ENCODE measurements around the gene AOPEP. TPM values are rescaled to one million over a fixed set of nuclear protein-coding genes. Genes with fewer than 3 reads are reported as not detected.

The AOPEP gene
- total and polyA plus RNA-seq, 2 donors (not counting 3 experiments of a cell fraction or from before 2014, with no cell fraction given): 20.2 to 41.6 TPM

DNA sequence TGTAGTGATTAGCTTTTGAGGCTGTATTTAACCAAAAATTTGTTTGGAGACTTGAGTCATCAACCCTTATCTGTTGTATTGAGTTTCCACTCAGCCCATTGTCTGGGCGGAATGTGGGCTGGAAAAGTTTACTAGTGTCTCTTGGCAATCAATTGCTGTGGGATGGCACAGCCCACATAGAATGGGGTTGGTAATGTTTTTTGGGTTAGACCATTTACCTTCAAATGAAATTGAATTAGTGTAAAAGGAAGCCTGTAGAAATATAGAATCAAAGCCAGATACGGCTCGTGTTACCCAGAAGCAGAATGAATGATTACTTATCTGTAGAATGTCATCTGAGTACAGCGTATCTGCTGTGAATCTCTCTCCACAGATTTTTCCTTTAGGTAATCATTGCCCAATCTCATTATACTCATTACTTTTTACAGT, 142.9 kb downstream of the AOPEP start:
- TF ChIP-seq FOS (IDR thresholded peaks at IDR 0.05; ENCODE audit: borderline replicate concordance, insufficient read depth, low read length): peak; percentile 38
- TF ChIP-seq, protein P1, sequence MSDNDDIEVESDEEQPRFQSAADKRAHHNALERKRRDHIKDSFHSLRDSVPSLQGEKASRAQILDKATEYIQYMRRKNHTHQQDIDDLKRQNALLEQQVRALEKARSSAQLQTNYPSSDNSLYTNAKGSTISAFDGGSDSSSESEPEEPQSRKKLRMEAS (IDR thresholded peaks at IDR 0.05; ENCODE audit: insufficient read depth, insufficient read length): no peak
- no peak overlapping the region for H3K4me2 ChIP-seq (ENCODE audit: insufficient read depth, low read length)
- no peak overlapping the region for H3K27ac ChIP-seq (ENCODE audit: insufficient read depth, low read depth, low read length)
- no peaks in the 10 kb centered on the region for H4K20me1 ChIP-seq (replicated peaks; ENCODE audit: control insufficient read depth, extremely low read depth, insufficient read depth, low read length)
- no peak overlapping the region for H3K9ac ChIP-seq (replicated peaks; ENCODE audit: extremely low read depth, insufficient read depth, low read length)
- no peaks in the 10 kb centered on the region for H3K9me1 ChIP-seq (replicated peaks; ENCODE audit: control insufficient read depth, extremely low read depth, insufficient read depth, low read length)
- no peaks in the 10 kb centered on the region for H3K79me2 ChIP-seq (ENCODE audit: control insufficient read depth, insufficient read depth, low read length)
- no peak overlapping the region for H2AFZ ChIP-seq (ENCODE audit: low read depth, low read length)
- FAIRE-seq (no peak), DNase-seq (ENCODE audit: low read depth, low spot score) (peak; percentile 56)
- ChIA-PET CTCF (no interaction called here), POLR2A (no interaction called here)
- H3K27me3 ChIP-seq (ENCODE audit: control insufficient read depth in 2 of 2, insufficient read depth in 2 of 2, low read length in 2 of 2): no peaks in the 10 kb centered on the region
- no peaks in the 10 kb centered on the region for H3K36me3 ChIP-seq (ENCODE audit: control insufficient read depth in 2 of 2, extremely low read depth in 1 of 2, insufficient read depth in 2 of 2, low read length in 2 of 2)
- H3K9me3 ChIP-seq (replicated peaks; ENCODE audit: control insufficient read depth, insufficient read depth, low read length): no peaks in the 10 kb centered on the region
- peaks cover 61% of the 10 kb centered on the region for H3K4me1 ChIP-seq (ENCODE audit: control insufficient read depth, extremely low read depth, insufficient read depth, low read length)
- intact Hi-C loops (cut with micrococcal nuclease): loop anchor here (5.0 kb wide), 1 partner anchor 83 kb away; no protein-coding TSS in a partner anchor
- no peak overlapping the region for H3K4me3 ChIP-seq (replicated peaks in 1 of 3; ENCODE audit: insufficient read depth in 1 of 3, low read depth in 1 of 3, low read length in 3 of 3)
- dilution Hi-C loops (cut with MboI; ENCODE audit: extremely low pct_ligation_motif_present, low sequenced_read_pairs): no loop called here
- no TSS peak for BruUV-seq (replicated peaks)

DNA sequence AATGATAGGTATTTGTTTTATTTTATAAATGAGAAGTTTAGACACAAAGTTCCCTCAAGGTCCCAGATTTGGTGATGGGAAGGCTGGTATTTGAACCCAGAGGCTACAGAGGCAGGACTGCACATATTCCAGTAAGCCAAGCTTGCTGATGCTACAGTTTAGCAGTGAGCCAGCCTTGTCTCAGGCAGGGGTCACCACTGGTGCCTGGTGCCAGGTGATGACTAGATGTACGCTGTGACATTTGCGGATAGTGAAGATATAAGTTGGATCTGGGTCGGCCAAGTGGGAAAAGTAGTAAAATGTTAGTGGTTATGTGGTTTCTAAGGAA, 143.9 kb downstream of the AOPEP start:
- FAIRE-seq (no peak), DNase-seq (ENCODE audit: low read depth, low spot score) (no peak)
- POLR2A ChIA-PET: interaction anchor here (0.7 kb wide), 1 partner anchor 13 kb away, joined by 4 read pairs; no protein-coding TSS in a partner anchor
- TF ChIP-seq POLR2A (IDR thresholded peaks at IDR 0.05; ENCODE audit: low read depth, low read length) (no peak), POLR2AphosphoS5 (IDR thresholded peaks at IDR 0.05; ENCODE audit: insufficient read depth, low read depth, low read length) (no peak), JUN (IDR thresholded peaks at IDR 0.05; ENCODE audit: borderline replicate concordance, insufficient read depth, insufficient read length, low read depth) (no peak), GATA2 (IDR thresholded peaks at IDR 0.05; ENCODE audit: insufficient read depth, insufficient read length, low read depth, low read length) (no peak)
- TF ChIP-seq, protein P2, sequence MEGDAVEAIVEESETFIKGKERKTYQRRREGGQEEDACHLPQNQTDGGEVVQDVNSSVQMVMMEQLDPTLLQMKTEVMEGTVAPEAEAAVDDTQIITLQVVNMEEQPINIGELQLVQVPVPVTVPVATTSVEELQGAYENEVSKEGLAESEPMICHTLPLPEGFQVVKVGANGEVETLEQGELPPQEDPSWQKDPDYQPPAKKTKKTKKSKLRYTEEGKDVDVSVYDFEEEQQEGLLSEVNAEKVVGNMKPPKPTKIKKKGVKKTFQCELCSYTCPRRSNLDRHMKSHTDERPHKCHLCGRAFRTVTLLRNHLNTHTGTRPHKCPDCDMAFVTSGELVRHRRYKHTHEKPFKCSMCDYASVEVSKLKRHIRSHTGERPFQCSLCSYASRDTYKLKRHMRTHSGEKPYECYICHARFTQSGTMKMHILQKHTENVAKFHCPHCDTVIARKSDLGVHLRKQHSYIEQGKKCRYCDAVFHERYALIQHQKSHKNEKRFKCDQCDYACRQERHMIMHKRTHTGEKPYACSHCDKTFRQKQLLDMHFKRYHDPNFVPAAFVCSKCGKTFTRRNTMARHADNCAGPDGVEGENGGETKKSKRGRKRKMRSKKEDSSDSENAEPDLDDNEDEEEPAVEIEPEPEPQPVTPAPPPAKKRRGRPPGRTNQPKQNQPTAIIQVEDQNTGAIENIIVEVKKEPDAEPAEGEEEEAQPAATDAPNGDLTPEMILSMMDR (IDR thresholded peaks at IDR 0.05; ENCODE audit: extremely low read depth in 1 of 2, insufficient read depth in 1 of 2, low read depth in 1 of 2, low read length in 2 of 2): no peak
- H3K9me3 ChIP-seq (replicated peaks; ENCODE audit: control insufficient read depth, insufficient read depth, low read length): no peaks in the 10 kb centered on the region
- no peak overlapping the region for H3K27ac ChIP-seq (ENCODE audit: insufficient read depth, low read depth, low read length)
- H3K9me1 ChIP-seq (replicated peaks; ENCODE audit: control insufficient read depth, extremely low read depth, insufficient read depth, low read length): no peaks in the 10 kb centered on the region
- H4K20me1 ChIP-seq (replicated peaks; ENCODE audit: control insufficient read depth, extremely low read depth, insufficient read depth, low read length): no peaks in the 10 kb centered on the region
- CTCF ChIA-PET: interaction anchor here (1.0 kb wide), 1 partner anchor 22 kb away, joined by 3 read pairs; no protein-coding TSS in a partner anchor
- H3K4me3 ChIP-seq (replicated peaks in 1 of 3; ENCODE audit: insufficient read depth in 1 of 3, low read depth in 1 of 3, low read length in 3 of 3): no peak overlapping the region
- H3K27me3 ChIP-seq (ENCODE audit: control insufficient read depth in 2 of 2, insufficient read depth in 2 of 2, low read length in 2 of 2): no peaks in the 10 kb centered on the region
- no peak overlapping the region for H2AFZ ChIP-seq (ENCODE audit: low read depth, low read length)
- no TSS peak for BruUV-seq (replicated peaks)
- dilution Hi-C loops (cut with MboI; ENCODE audit: extremely low pct_ligation_motif_present, low sequenced_read_pairs) (no loop called here), intact Hi-C loops (cut with micrococcal nuclease) (no loop called here)
- no peaks in the 10 kb centered on the region for H3K36me3 ChIP-seq (ENCODE audit: control insufficient read depth in 2 of 2, extremely low read depth in 1 of 2, insufficient read depth in 2 of 2, low read length in 2 of 2)
- H3K79me2 ChIP-seq (ENCODE audit: control insufficient read depth, insufficient read depth, low read length): no peaks in the 10 kb centered on the region
- H3K4me1 ChIP-seq (ENCODE audit: control insufficient read depth, extremely low read depth, insufficient read depth, low read length): peaks cover 53% of the 10 kb centered on the region
- no peak overlapping the region for H3K9ac ChIP-seq (replicated peaks; ENCODE audit: extremely low read depth, insufficient read depth, low read length)
- no peak overlapping the region for H3K4me2 ChIP-seq (ENCODE audit: insufficient read depth, low read length)

All from endothelial cell of umbilical vein (primary cell).